ENCODE data around the gene KDM2B. TPM values are rescaled to one million over a fixed set of nuclear protein-coding genes. Genes with fewer than 3 reads are reported as not detected.

The KDM2B gene
- total and polyA plus RNA-seq, 2 of the 8 experiments (the other 6 are each of a cell fraction or from before 2014, with no cell fraction given): 111 to 162 TPM

DNA sequence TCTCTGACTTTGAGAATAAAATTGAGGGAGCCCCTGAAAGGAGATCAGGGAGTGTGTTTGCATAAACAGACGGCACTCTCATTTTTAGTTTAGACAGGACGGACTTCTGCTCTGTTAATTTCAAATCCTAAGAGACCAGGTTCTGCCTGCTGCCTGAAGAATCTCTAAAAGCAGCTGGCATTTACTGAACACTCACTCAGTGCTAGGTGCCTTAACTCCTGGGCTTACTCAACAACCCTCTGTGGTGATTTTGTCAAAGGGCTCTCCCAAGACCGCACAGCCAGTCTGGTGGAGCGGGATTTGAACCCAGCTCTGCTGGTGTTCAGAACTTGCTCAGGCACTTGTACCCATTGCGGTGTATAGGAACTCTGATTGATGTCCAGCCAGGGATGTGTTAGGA, 47.7 kb upstream of the KDM2B start (continued):
- TF ChIP-seq, protein P1, sequence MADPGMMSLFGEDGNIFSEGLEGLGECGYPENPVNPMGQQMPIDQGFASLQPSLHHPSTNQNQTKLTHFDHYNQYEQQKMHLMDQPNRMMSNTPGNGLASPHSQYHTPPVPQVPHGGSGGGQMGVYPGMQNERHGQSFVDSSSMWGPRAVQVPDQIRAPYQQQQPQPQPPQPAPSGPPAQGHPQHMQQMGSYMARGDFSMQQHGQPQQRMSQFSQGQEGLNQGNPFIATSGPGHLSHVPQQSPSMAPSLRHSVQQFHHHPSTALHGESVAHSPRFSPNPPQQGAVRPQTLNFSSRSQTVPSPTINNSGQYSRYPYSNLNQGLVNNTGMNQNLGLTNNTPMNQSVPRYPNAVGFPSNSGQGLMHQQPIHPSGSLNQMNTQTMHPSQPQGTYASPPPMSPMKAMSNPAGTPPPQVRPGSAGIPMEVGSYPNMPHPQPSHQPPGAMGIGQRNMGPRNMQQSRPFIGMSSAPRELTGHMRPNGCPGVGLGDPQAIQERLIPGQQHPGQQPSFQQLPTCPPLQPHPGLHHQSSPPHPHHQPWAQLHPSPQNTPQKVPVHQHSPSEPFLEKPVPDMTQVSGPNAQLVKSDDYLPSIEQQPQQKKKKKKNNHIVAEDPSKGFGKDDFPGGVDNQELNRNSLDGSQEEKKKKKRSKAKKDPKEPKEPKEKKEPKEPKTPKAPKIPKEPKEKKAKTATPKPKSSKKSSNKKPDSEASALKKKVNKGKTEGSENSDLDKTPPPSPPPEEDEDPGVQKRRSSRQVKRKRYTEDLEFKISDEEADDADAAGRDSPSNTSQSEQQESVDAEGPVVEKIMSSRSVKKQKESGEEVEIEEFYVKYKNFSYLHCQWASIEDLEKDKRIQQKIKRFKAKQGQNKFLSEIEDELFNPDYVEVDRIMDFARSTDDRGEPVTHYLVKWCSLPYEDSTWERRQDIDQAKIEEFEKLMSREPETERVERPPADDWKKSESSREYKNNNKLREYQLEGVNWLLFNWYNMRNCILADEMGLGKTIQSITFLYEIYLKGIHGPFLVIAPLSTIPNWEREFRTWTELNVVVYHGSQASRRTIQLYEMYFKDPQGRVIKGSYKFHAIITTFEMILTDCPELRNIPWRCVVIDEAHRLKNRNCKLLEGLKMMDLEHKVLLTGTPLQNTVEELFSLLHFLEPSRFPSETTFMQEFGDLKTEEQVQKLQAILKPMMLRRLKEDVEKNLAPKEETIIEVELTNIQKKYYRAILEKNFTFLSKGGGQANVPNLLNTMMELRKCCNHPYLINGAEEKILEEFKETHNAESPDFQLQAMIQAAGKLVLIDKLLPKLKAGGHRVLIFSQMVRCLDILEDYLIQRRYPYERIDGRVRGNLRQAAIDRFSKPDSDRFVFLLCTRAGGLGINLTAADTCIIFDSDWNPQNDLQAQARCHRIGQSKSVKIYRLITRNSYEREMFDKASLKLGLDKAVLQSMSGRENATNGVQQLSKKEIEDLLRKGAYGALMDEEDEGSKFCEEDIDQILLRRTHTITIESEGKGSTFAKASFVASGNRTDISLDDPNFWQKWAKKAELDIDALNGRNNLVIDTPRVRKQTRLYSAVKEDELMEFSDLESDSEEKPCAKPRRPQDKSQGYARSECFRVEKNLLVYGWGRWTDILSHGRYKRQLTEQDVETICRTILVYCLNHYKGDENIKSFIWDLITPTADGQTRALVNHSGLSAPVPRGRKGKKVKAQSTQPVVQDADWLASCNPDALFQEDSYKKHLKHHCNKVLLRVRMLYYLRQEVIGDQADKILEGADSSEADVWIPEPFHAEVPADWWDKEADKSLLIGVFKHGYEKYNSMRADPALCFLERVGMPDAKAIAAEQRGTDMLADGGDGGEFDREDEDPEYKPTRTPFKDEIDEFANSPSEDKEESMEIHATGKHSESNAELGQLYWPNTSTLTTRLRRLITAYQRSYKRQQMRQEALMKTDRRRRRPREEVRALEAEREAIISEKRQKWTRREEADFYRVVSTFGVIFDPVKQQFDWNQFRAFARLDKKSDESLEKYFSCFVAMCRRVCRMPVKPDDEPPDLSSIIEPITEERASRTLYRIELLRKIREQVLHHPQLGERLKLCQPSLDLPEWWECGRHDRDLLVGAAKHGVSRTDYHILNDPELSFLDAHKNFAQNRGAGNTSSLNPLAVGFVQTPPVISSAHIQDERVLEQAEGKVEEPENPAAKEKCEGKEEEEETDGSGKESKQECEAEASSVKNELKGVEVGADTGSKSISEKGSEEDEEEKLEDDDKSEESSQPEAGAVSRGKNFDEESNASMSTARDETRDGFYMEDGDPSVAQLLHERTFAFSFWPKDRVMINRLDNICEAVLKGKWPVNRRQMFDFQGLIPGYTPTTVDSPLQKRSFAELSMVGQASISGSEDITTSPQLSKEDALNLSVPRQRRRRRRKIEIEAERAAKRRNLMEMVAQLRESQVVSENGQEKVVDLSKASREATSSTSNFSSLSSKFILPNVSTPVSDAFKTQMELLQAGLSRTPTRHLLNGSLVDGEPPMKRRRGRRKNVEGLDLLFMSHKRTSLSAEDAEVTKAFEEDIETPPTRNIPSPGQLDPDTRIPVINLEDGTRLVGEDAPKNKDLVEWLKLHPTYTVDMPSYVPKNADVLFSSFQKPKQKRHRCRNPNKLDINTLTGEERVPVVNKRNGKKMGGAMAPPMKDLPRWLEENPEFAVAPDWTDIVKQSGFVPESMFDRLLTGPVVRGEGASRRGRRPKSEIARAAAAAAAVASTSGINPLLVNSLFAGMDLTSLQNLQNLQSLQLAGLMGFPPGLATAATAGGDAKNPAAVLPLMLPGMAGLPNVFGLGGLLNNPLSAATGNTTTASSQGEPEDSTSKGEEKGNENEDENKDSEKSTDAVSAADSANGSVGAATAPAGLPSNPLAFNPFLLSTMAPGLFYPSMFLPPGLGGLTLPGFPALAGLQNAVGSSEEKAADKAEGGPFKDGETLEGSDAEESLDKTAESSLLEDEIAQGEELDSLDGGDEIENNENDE (IDR thresholded peaks at IDR 0.05; ENCODE audit: insufficient replicate concordance, low read length): no peak
